Fibroblast of lung (primary cell): Measurements from ENCODE around the gene RTTN.

Source experiments
- EZH2 ChIP-seq: IDR thresholded peaks from 2 replicates; pipeline ENCODE4 v1.5.1; 2012; ENCODE audit warnings: low read length, control low read depth, mild to moderate bottlenecking; ENCODE audit errors: missing control alignments
- TF ChIP-seq, protein P1 (sequence below), 2 donors: IDR thresholded peaks in 1 of 2; conservative IDR thresholded peaks in 1 of 2; 1 replicate in 1 of 2; 2 replicates in 1 of 2; pipeline ENCODE4 v1.5.1; 2011 to 2012; ENCODE audit warnings: low read length in 2 of 2, control low read depth in 1 of 2, inconsistent platforms in 1 of 2, low read depth in 1 of 2, mild to moderate bottlenecking in 1 of 2

DNA sequence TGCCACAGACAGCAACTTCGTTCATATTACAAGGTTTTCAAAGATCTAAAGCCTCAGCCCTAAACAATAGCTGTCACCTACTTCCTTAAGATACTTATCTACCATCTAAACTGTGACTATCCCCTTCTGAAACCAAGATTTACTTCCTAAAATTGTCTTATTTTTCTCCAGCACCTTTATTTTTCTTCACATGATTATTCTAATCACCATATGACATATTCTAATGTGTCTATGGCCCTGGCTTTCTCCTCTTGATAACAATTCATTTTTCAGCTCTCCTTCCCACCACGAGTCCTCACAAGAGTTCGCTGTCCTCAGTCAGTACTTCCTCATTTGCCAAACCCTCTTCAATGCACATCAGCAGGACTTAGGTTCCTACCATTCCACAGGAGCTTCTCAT lies 53.9 kb downstream of the RTTN start:
- TF ChIP-seq, protein P1, sequence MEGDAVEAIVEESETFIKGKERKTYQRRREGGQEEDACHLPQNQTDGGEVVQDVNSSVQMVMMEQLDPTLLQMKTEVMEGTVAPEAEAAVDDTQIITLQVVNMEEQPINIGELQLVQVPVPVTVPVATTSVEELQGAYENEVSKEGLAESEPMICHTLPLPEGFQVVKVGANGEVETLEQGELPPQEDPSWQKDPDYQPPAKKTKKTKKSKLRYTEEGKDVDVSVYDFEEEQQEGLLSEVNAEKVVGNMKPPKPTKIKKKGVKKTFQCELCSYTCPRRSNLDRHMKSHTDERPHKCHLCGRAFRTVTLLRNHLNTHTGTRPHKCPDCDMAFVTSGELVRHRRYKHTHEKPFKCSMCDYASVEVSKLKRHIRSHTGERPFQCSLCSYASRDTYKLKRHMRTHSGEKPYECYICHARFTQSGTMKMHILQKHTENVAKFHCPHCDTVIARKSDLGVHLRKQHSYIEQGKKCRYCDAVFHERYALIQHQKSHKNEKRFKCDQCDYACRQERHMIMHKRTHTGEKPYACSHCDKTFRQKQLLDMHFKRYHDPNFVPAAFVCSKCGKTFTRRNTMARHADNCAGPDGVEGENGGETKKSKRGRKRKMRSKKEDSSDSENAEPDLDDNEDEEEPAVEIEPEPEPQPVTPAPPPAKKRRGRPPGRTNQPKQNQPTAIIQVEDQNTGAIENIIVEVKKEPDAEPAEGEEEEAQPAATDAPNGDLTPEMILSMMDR (conservative IDR thresholded peaks at IDR 0.05 in 1 of 2, IDR thresholded peaks at IDR 0.05 in 1 of 2; ENCODE audit: low read depth in 1 of 2, low read length in 2 of 2) = no peak
- no peak for TF ChIP-seq EZH2
